ENCODE results near the gene KRT6A. TPM values are rescaled to one million over a fixed set of nuclear protein-coding genes. Genes with fewer than 3 reads are reported as not detected.

KRT6A gene
- total and polyA plus RNA-seq, 7 donors: 0.13 to 1.4 (median 0.52) TPM; not detected in 1

DNA sequence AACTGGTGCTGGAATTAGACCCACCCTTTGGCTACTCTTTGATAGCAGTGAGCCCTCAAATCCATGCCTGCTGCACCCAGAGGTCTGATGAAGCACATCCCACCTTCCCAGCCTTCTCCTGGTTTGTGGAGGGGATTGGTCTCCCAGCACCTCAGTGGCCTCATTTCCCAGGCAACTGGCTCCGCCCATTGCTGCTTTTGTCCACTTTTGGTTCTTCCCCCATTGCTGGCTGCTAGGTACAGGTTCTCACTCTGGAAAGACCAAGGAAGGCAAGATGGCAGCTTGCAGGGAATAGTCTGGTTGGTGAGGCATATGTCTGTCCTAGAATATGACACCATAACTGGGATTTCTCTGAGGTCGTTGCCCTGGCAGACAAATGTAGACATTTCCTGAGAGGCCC, 37.3 kb upstream of the KRT6A start:
- TF ChIP-seq, protein P1, sequence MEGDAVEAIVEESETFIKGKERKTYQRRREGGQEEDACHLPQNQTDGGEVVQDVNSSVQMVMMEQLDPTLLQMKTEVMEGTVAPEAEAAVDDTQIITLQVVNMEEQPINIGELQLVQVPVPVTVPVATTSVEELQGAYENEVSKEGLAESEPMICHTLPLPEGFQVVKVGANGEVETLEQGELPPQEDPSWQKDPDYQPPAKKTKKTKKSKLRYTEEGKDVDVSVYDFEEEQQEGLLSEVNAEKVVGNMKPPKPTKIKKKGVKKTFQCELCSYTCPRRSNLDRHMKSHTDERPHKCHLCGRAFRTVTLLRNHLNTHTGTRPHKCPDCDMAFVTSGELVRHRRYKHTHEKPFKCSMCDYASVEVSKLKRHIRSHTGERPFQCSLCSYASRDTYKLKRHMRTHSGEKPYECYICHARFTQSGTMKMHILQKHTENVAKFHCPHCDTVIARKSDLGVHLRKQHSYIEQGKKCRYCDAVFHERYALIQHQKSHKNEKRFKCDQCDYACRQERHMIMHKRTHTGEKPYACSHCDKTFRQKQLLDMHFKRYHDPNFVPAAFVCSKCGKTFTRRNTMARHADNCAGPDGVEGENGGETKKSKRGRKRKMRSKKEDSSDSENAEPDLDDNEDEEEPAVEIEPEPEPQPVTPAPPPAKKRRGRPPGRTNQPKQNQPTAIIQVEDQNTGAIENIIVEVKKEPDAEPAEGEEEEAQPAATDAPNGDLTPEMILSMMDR (IDR thresholded peaks at IDR 0.05): no peak
- no peaks in the 10 kb centered on the region for H3K4me1 ChIP-seq
- no peak overlapping the region for H3K4me3 ChIP-seq
- ATAC-seq: no peak
- H3K9me3 ChIP-seq: no peaks in the 10 kb centered on the region
- DNase-seq: no peak
- intact Hi-C loops (cut with DNase I): no loop called here
- H3K27ac ChIP-seq: no peak overlapping the region
- 55 to 61% (median 58%) methylated on average over 2 of the region's 2 CpGs for WGBS, 3 donors
- H3K27me3 ChIP-seq (ENCODE audit: insufficient read depth in 3 of 3, low read length in 2 of 3): no peaks in the 10 kb centered on the region
- no peaks in the 10 kb centered on the region for H3K36me3 ChIP-seq (ENCODE audit: insufficient read depth in 1 of 2, low read depth in 1 of 2)

GRCh38 chr12:52529846-52530245, 36.8 kb upstream of the KRT6A start:
- Histone ChIP-seq H3K27ac (no peak overlapping the region), H3K4me1 (no peaks in the 10 kb centered on the region), H3K36me3 (ENCODE audit: insufficient read depth in 1 of 2, low read depth in 1 of 2) (no peaks in the 10 kb centered on the region), H3K27me3 (ENCODE audit: insufficient read depth in 3 of 3, low read length in 2 of 3) (peaks cover 0 to 2% (median 2%) of the 10 kb centered on the region in 3 donors), H3K4me3 (no peak overlapping the region), H3K9me3 (no peaks in the 10 kb centered on the region)
- intact Hi-C loops (cut with DNase I): no loop called here
- DNase-seq: no peak
- ATAC-seq: no peak
- TF ChIP-seq, protein P1 (IDR thresholded peaks at IDR 0.05): no peak
- 96 to 97% (median 96%) methylated on average over 9 of the region's 9 CpGs for WGBS, 3 donors

DNA sequence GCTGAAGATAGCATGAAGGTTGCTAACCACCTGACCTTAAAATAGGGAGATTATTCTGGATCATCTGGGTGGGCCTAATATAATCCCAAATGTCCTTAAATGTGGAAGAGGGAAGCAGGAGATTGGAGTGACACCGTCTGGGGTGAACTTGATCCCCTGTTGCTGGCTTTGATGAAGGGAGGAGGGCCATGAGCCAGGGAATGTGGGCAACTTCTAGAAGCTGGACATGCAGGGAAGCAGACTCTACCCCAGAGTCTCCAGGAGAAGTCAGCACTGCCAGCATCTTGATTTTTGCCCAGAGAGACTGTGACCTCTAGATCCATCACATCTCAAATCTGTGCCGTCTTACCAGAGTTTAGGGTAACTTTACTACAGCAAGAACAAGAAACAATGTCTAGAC, 36.4 kb upstream of the KRT6A start:
- Histone ChIP-seq H3K27me3 (ENCODE audit: insufficient read depth in 3 of 3, low read length in 2 of 3) (peaks cover 0 to 5% (median 2%) of the 10 kb centered on the region in 3 donors), H3K27ac (no peak overlapping the region), H3K4me1 (no peaks in the 10 kb centered on the region), H3K9me3 (no peaks in the 10 kb centered on the region), H3K36me3 (ENCODE audit: insufficient read depth in 1 of 2, low read depth in 1 of 2) (no peaks in the 10 kb centered on the region), H3K4me3 (no peak overlapping the region)
- intact Hi-C loops (cut with DNase I): no loop called here
- ATAC-seq (no peak), DNase-seq (no peak)
- TF ChIP-seq, protein P1 (IDR thresholded peaks at IDR 0.05): no peak
- 74 to 86% (median 76%) methylated on average over 2 of the region's 2 CpGs for WGBS, 3 donors

DNA sequence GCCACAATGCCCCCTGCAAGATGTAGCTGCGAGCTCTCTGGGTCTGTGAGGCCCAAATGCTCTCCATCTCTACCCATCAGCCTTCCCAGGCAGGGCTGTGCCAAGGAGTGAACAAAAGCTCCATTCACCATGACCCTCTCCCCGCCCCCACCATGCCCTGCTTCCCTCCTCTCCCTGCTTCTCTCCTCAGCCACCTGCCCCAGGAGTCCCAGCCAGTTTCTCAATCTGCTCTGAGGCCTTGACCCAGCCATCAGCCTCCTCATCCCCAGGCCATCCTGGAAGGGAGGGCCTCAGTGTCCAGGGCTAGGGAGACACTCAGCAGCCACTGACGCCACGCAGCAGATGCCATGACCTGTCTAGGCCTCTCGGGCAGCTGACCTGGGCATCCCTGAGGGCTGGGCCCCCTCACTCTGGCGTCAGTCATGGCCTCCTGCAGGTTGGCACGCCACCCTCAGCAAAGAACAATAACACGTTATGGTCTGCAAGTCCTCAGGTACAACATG, 35.6 kb upstream of the KRT6A start:
- ATAC-seq (no peak), DNase-seq (no peak)
- no peaks in the 10 kb centered on the region for H3K9me3 ChIP-seq
- no peaks in the 10 kb centered on the region for H3K36me3 ChIP-seq (ENCODE audit: insufficient read depth in 1 of 2, low read depth in 1 of 2)
- intact Hi-C loops (cut with DNase I): no loop called here
- peaks cover 0 to 5% (median 2%) of the 10 kb centered on the region in 3 donors for H3K27me3 ChIP-seq (ENCODE audit: insufficient read depth in 3 of 3, low read length in 2 of 3)
- TF ChIP-seq, protein P1 (IDR thresholded peaks at IDR 0.05): no peak
- no peak overlapping the region for H3K4me3 ChIP-seq
- no peaks in the 10 kb centered on the region for H3K4me1 ChIP-seq
- WGBS, 3 donors: 54 to 74% (median 61%) methylated on average over 8 of the region's 8 CpGs
- no peak overlapping the region for H3K27ac ChIP-seq

Data from psoas muscle (tissue), 8 donors.